GM10266 (cell line): Measurements from ENCODE around the gene UTP25.

Experiments used
- DNase-seq: peaks from one replicate; pipeline ENCODE4 v3.0.0; 2012; ENCODE audit errors: extremely low spot score
- TF ChIP-seq, protein P1 (sequence below): IDR thresholded peaks from 2 replicates; pipeline ENCODE4 v1.5.1; 2012; ENCODE audit warnings: mild to moderate bottlenecking, low read depth; ENCODE audit not compliant: control insufficient read depth, insufficient read depth; ENCODE audit errors: missing control alignments

The UTP25 gene

DNA sequence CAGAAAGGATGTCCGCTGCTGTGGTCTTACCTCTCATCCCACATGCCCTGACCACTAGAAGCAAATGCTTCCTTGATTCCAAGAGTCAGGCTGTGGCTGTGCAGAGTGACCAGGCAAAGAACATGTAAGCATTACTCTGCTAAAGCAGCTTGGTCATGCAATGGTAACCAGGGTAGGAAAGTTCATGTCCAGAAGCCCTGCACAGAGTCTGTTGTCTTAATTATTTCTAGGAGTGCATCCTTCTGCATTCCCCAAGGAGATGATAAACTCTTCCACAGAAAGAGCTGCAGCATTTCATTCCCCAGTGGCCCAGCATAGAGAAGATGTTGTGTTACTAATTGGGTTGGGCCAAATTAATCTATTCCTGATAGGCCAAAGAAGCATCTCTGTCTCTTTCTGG, 10.1 kb upstream of the UTP25 start:
- TF ChIP-seq, protein P1, sequence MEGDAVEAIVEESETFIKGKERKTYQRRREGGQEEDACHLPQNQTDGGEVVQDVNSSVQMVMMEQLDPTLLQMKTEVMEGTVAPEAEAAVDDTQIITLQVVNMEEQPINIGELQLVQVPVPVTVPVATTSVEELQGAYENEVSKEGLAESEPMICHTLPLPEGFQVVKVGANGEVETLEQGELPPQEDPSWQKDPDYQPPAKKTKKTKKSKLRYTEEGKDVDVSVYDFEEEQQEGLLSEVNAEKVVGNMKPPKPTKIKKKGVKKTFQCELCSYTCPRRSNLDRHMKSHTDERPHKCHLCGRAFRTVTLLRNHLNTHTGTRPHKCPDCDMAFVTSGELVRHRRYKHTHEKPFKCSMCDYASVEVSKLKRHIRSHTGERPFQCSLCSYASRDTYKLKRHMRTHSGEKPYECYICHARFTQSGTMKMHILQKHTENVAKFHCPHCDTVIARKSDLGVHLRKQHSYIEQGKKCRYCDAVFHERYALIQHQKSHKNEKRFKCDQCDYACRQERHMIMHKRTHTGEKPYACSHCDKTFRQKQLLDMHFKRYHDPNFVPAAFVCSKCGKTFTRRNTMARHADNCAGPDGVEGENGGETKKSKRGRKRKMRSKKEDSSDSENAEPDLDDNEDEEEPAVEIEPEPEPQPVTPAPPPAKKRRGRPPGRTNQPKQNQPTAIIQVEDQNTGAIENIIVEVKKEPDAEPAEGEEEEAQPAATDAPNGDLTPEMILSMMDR = no peak
- DNase-seq = no peak

DNA sequence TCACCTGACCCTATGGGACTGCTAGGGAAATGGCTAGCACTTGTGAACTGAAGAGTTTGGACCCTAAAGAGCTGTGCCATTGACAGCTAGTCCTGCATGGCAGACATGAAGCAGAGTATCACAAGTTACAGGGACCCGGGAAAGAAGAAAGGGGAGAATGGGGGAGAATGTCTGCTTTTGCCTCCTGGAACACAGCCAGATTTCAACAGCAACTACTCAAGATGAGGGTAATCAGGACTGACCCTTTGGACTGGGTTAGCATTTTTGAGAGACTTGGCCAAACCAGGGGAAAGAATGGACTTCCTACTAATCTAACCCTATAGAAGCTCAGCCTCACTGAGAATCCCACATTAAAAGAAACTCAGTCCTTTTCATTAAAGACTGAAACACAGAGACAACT, 8.7 kb upstream of the UTP25 start:
- DNase-seq = no peak
- TF ChIP-seq, protein P1 = no peak

DNA sequence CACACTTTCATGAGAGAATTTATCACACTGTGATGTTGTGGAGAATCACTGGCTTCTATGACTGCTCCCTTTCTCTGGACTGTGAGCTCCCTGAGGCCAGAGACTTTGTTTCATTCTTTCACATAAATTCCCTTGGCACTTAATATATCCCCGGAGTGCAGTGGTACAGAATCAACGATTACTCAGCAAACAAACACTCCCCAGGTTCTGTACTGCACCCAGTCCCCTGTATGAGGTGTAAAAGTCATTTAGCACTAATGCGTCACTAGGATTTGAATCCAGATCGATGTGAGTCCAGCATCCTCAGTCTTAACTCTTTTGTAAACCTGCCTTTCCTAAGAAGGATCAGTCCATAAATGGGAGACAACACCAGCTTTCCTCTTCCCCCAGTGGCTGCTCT, 6.8 kb upstream of the UTP25 start:
- no peak for DNase-seq
- TF ChIP-seq, protein P1 = no peak

DNA sequence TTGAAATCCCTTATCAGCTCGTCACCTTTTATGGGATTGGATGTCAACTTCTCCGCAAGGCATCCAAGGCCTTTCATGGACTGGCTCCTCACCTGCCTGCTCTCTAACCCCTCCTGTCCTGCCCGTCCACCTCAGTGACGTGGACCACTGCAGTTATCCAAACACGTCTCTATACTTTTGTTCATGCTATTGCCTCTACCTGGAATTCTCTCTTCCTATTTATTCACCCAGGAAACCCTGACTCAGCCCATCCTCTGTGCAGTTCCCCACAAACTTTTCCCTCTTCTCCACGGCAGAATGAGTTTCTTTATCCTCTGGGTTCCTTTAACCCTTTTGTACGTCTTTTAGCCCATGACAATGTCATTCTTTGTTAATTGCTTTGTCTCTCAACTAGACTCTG, 5.1 kb upstream of the UTP25 start:
- TF ChIP-seq, protein P1 = no peak
- DNase-seq = no peak

DNA sequence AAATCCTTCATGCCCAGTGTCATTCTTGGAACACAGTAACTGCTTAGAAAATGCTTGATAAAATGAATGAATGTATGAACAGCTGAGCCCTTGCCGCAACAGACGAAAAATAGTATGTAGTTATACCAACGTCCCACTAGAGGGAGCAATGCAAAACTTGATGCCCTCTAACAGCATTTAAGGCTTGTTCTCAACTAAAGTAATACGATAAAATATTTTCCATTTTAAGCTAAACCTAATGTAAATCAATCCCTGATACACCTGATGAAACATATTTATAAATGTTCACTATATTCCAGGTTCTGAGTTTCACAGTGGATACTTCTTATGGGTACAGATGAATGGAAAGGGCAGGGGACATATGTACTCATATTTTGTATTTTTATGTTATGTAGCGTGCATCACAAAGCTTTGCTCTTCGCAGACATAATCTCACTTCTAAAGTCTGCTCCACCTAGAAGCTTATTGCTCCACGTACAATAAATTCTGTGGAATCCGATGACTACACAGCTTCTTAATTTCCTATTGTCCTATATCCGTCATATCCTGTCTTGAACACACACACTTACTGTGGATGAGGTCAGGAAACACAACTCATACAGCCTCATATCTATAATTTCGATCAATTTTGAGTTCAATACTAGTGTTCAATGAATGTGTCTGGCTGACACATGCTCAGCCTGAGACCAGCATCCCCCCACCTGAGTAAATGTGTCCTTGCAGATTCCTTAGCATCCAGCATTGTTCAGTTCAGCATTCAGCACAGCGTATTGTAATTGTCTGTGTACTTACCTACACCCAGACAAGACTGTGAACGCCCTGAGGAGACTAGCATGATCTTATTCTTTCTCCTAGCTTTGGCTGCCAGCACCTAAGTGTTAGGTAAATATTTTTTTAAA, 4.4 kb upstream of the UTP25 start:
- peak; percentile 54 for DNase-seq

DNA sequence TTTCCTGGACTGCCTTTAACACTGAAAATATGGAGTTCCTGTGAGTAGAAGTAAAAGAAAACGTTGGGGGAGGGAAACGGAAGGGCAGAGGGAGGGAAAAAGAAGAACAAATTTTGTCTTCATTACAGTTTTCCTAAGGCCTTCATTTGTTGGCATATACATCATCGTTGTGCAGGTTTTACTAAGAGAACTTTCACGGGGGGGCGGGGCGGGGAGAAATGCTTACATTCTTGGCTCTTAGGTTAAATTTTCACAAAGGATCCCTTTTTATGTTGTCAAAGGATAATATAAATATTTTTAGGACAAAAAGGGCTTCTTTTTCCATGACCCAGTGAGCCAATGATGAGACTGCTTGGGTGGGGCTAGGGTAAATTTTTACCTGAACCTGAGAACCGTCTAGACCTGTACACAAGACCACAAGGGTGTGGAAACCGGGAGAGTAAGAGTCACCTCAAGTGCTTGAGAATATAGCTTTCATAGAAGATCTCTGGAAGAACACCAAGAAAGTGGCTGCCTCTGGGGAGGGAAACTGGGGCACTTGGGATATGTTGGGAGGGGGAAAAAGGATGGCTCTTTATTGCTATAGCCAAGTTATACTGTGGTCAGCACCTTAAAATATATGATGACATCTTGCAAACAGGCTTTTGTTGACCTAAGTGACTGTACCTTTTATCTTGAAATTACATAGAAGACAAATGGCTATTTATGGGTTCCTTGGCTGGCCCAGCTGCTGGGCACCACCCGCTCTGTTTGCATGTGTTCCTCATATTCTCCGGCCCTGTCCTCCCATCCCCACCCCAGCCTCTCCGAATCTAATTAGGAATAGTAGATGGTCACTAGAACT, 2.0 kb upstream of the UTP25 start:
- no peak for DNase-seq
- TF ChIP-seq, protein P1 = no peak

More for the DNA sequence above, 4.4 kb upstream of the UTP25 start:
- TF ChIP-seq, protein P1 = peak; percentile 72

DNA sequence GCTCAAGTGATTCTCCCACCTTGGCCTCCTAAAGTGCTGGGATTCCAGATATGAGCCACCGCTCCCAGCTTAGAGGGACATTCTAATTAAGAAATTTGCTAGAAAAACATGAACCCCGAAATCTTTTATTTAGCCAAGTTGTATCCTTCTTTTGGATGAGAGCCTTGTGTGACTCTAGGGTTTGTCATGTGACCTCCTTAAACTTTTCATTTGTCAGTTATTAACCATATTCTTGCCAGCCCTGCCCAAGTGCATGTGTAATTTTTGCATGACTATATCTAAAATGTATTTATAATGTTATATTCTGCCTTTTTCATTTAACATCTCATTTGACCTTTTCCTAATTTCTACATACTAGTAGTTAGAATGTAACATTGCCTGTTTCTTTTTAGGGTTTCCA, 1.9 kb downstream of the UTP25 start:
- TF ChIP-seq, protein P1 = no peak
- DNase-seq = no peak
